OCI-M2 (cell line): Measurements from ENCODE around the gene TRNAU1AP.
"Not testable (repeated sequence)": the region's sequence is repeated elsewhere in the genome, so short reads cannot be mapped to it uniquely, and the experiment has no call there.

Source experiments
- DNase-seq: peaks from one replicate; lab custom pipeline; 2025; ENCODE audit not compliant: unreplicated experiment; lab: John Stamatoyannopoulos, UW

The TRNAU1AP gene

GRCh38 chr1:28552758-28553663 is at the start of gene TRNAU1AP:
TRNAU1AP (plus strand) TSS chr1:28553085; CDS start chr1:28553111, 26 bp downstream.
- peak; percentile 86 for DNase-seq

DNA sequence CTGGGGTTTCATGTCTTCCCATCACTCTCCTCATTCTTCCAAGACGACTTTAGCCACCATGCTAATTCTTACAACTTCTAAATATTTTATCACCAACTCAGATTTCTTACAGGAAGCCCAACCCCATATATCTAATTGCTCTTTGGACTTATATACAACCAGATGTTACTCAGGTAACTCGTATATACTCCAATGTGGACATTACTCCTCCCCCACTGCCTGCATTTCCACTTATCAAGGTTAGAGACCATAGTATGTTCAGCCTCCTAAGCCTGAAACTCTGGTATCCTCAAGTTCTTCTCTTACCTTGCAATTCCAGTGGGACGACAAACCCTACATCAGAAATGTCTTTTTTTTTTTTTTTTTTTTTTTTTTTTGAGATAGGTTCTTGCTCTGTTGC is 49.8 kb upstream of the TRNAU1AP start:
- no peak for DNase-seq

GRCh38 chr1:28505406-28506187 is 47.3 kb upstream of the TRNAU1AP start, which contains the start of gene RCC1:
RCC1 (plus strand) TSS chr1:28506043; CDS start chr1:28529867, 23,824 bp downstream.
- peak; percentile 85 for DNase-seq

DNA sequence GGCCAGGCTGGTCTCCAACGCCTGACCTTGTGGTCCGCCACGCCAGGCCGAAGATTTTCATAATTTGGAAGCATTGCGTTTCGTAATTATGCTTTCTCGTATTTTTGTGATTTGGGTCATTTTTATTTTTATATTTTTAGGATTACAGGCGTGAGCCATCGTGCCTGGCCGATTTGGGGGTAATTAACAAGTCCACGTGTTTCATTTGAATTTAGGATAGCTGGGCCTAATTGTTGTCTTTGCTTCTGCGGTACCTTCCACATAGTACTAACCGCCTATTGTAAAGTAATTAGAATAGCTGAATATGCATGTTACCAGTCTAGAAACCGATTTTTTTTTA is 46.0 kb upstream of the TRNAU1AP start:
- no peak for DNase-seq

DNA sequence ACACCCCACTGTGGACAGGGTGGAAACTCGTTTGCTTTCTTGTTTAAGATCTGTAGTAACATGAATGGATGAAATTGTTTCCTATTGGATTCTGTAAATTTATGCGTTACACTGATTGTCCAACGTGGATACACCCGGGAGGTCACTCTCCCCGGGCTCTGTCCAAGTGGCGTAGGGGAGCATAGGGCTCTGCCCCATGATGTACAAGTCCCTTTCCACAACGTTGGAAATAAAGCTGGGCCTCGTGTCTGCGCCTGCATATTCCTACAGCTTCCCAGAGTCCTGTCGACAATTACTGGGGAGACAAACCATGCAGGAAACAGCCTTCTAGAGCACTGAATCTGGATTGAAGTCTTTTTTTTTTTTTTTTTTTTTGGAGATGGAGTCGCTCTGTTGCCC is 45.6 kb upstream of the TRNAU1AP start:
- no peak for DNase-seq

DNA sequence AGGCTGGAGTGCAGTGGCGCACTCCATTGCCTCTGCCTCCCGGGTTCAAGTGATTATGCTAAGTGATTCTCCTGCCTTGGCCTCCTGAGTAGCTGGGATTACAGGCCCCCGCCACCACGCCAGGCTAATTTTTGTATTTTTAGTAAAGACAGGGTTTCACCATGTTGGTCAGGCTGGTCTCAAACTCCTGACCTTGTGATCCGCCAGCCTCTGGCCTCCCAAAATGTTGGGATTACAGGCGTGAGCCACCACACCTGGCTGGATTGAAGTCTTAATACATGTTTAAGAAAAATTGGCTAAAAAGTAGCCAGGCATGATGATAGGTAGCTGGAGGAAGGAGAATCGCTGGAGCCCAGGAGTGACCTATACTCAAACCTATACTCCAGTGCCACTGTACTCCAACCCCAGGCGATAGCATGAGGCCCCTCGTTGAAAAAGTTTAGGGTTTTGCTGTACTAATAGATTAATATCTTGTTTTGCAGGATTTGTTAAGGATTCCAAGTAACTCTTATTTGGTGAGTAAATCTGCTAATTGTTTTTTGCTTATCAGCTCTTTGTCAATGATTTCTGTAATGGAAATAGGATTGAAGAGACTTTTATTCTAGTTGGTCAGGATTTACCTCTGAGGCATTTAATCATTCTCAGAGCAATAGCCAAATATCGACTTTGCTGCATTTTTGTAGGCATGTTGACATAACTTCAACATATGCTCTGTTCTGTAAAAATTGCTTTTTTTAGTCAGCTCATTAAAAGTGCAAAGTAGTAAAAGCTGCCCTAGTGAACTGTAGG is 45.0 kb upstream of the TRNAU1AP start:
- no peak for DNase-seq

- no peak for DNase-seq
Observed at GRCh38 chr1:28508435-28508754, 44.5 kb upstream of the TRNAU1AP start.

GRCh38 chr1:28509705-28510272 is 43.1 kb upstream of the TRNAU1AP start:
- no peak for DNase-seq

DNA sequence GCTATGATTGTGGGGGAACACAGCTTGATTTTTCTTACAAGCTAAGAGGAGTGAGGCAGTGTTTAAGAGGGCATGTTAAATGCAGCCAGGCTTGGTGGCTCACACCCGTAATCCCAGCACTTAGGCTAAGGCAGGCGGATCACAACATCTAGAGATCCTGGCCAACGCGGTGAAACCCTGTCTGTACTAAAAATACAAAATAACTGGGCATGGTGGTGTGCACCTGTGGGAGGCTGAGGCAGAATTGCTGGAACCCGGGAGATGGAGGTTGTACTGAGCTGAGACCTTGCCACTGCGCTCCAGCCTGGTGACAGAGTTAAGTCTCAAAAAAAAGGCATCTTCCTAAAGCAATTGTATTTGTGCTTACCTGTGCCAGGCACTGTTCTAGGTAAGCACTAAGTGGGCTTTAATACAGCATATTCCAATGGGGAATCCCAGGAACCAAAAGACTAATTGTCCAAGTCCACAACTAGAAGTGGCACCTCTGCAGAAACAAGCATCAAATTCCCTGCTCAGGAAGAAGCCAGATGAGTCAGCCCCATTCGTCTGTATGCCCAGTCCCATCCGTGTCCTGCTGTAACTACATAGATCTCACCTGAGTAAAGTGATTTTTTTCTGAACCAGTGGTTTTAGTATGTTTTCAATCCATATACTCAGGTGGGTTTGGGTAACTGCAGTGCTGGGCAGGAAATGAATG is 42.5 kb upstream of the TRNAU1AP start:
- no peak for DNase-seq

DNA sequence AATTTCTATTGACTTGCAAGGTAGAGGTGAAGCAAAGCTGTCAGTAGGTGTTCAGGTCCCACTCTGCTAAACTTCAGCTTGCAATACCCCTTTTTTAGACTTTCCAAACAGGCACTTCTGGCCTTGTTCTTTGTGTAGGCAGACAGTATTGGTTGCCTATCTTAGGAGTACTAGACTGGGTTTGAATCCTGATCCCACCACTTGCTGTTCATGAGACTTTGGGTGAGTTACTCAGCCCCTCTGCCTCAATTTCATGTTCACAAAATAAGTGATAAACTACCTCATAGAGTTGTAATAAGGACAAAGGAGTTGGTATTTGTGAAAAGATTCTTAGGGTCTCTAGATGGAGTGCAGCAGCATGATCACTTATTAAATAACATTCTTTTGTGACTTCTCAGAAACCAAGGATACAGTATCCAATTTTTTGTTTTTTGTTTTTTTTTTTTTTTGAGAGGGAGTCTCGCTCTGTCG is 41.9 kb upstream of the TRNAU1AP start:
- DNase-seq = peak; percentile 74

GRCh38 chr1:28512058-28512611 is 40.8 kb upstream of the TRNAU1AP start:
- no peak for DNase-seq

DNA sequence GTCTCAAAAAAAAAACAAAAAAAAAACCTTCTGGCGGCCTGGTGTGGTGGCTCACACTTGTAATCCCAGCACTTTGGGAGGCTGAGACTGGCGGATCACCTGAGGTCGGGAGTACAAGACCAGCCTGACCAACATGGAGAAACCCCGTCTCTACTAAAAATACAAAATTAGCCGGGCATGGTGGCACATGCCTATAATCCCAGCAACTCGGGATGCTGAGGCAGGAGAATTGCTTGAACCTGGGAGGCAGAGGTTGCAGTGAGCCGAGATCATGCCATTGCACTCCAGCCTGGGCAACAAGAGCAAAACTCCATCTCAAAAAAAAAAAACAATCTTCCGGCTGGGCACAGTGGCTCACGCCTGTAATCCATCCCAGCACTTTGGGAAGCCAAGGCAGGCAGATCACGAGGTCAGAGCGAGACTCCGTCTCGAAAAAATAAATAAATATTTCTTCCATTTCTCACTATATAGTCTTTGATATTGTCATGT is 38.4 kb upstream of the TRNAU1AP start:
- DNase-seq = not testable (repeated sequence)

GRCh38 chr1:28516518-28516956 is 36.3 kb upstream of the TRNAU1AP start:
- no peak for DNase-seq

GRCh38 chr1:28517649-28517999 is 35.3 kb upstream of the TRNAU1AP start:
- DNase-seq = no peak

- DNase-seq = peak; percentile 47
Observed at GRCh38 chr1:28518000-28518744, 34.7 kb upstream of the TRNAU1AP start.

- DNase-seq = no peak
Observed at GRCh38 chr1:28518745-28519341, 34.0 kb upstream of the TRNAU1AP start.

- no peak for DNase-seq
Observed at GRCh38 chr1:28519946-28520725, 32.7 kb upstream of the TRNAU1AP start.

GRCh38 chr1:28520796-28521195 is 32.1 kb upstream of the TRNAU1AP start:
- DNase-seq = not testable (repeated sequence)
